SK-N-MC (cell line): ENCODE results near the gene BAD.

Experiments
- EZH2 ChIP-seq: fragments of 200-600 bp; sonication (generic); IDR thresholded peaks from one replicate; pipeline ENCODE4 v1.6.1; 2017; ENCODE audit warnings: antibody characterized with exemption
- POLR2AphosphoS5 ChIP-seq: IDR thresholded peaks from 2 replicates; pipeline ENCODE4 v1.6.1; 2012; ENCODE audit warnings: mild to moderate bottlenecking, low read depth, low read length, borderline replicate concordance

DNA sequence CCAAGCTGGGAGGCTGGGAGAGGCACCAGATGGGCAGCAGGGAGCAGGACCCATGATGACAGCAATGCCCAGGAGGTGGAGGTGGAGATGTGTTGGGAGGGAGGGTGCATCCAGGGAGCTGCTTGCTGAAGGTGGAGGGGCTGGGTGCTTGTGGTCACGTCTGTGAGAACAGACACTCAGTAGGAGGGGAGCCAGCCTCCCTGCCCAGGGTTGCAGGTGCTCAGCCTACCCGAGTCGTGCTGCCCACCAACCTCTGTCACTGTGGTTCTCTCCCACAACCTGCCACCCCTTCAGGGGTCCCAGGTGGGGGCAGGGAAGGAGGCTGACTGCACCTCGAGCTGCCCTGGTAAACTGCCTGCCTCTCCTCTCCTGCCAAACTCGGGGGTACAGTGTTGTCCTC lies 38.9 kb upstream of the BAD start:
- TF ChIP-seq POLR2AphosphoS5 (no peak), EZH2 (no peak)
